WI38 (cell line): ENCODE measurements around the gene MEF2A.

Source experiments
- H3K4me3 ChIP-seq: 2 replicates; pipeline ENCODE4 v1.5.1; 2011; ENCODE audit warnings: low read depth, mild to moderate bottlenecking, control low read depth, low read length
- TF ChIP-seq, protein P1 (sequence below): IDR thresholded peaks from 2 replicates; pipeline ENCODE4 v1.5.1; 2012; ENCODE audit warnings: low read depth, mild to moderate bottlenecking, control low read depth, low read length

MEF2A gene

GRCh38 chr15:99616773-99617342 lies 51.1 kb downstream of the MEF2A start:
- no peak overlapping the region for H3K4me3 ChIP-seq
- TF ChIP-seq, protein P1, sequence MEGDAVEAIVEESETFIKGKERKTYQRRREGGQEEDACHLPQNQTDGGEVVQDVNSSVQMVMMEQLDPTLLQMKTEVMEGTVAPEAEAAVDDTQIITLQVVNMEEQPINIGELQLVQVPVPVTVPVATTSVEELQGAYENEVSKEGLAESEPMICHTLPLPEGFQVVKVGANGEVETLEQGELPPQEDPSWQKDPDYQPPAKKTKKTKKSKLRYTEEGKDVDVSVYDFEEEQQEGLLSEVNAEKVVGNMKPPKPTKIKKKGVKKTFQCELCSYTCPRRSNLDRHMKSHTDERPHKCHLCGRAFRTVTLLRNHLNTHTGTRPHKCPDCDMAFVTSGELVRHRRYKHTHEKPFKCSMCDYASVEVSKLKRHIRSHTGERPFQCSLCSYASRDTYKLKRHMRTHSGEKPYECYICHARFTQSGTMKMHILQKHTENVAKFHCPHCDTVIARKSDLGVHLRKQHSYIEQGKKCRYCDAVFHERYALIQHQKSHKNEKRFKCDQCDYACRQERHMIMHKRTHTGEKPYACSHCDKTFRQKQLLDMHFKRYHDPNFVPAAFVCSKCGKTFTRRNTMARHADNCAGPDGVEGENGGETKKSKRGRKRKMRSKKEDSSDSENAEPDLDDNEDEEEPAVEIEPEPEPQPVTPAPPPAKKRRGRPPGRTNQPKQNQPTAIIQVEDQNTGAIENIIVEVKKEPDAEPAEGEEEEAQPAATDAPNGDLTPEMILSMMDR: no peak

GRCh38 chr15:99618941-99619411 lies 53.2 kb downstream of the MEF2A start:
- TF ChIP-seq, protein P1: no peak
- no peak overlapping the region for H3K4me3 ChIP-seq

- H3K4me3 ChIP-seq: no peak overlapping the region
- TF ChIP-seq, protein P1: no peak
Measured at GRCh38 chr15:99619712-99620111, 53.9 kb downstream of the MEF2A start.

DNA sequence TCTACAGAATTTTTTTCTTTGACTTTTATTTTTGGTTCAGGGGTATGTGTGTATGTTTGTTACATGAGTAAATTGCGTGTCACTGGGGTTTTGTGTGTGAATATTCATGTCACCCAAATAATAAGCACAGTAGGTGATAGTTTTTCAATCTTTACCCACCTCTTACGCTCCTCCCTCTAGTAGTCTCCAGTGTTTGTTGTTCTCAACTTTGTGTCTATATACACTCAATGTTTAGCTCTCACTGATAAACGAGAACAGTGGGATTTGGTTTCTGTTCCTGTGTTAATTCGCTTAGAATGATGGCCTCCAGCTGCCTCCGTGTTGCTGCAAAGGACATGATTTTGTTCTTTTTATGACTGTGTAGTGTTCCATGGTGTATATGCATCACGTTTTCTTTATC lies 54.4 kb downstream of the MEF2A start:
- TF ChIP-seq, protein P1: no peak
- H3K4me3 ChIP-seq: no peak overlapping the region

- H3K4me3 ChIP-seq: no peak overlapping the region
- TF ChIP-seq, protein P1: no peak
Measured at GRCh38 chr15:99621767-99622166, 56.0 kb downstream of the MEF2A start.

DNA sequence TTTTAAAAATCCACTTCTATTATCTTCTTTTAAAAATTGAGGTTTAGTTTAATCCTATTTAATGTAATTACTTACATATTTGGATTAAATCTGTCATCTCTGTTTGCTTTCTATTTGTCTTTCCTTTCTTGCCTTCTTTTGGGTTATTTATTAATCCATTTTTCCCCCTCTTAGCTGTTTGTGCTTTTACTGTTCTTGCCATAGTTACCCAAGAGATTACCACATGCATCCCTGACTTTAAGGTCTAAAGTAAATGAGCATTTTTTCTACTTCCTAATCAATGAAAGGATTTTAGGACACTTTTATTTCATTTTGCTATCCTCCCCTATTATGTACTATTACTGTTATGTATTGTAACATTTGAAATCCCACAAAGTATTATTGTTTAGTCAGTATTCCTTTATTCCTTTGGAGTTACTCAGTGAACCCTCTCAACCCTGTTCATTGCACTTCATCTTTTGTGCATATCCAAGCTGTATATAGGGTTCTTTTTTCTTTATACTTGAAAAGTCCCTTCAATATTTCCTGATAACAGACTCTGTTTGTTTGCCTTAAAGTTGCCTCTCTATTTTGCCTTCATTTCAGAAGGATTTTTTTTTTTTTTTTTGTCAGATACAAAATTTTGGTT lies 62.7 kb downstream of the MEF2A start:
- H3K4me3 ChIP-seq: no peak overlapping the region
- TF ChIP-seq, protein P1: no peak

GRCh38 chr15:99630607-99631131 lies 64.9 kb downstream of the MEF2A start:
- no peak overlapping the region for H3K4me3 ChIP-seq

More at GRCh38 chr15:99630607-99631131, 64.9 kb downstream of the MEF2A start:
- TF ChIP-seq, protein P1: no peak
